ENCODE results near the gene ZBTB5.

- TF ChIP-seq POLR2A (IDR thresholded peaks at IDR 0.05; ENCODE audit: low read depth, low read length) = no peak
- no peak for TF ChIP-seq ELK1 (IDR thresholded peaks at IDR 0.05; ENCODE audit: borderline replicate concordance, low read depth, low read length)
- no peak for TF ChIP-seq RFX5 (IDR thresholded peaks at IDR 0.05; ENCODE audit: low read depth, low read length)
- no peak for TF ChIP-seq CTCF (conservative IDR thresholded peaks at IDR 0.05; ENCODE audit: low read depth, low read length)
- TF ChIP-seq MXI1 (IDR thresholded peaks at IDR 0.05; ENCODE audit: borderline replicate concordance, low read depth, low read length) = no peak
Observed at GRCh38 chr9:37496020-37496419, 30.8 kb upstream of the ZBTB5 start.

All from IMR-90 (cell line).